Stomach (tissue), 9 donors: ENCODE measurements around the gene RAPSN. TPM values are rescaled to one million over a fixed set of nuclear protein-coding genes. Genes with fewer than 3 reads are reported as not detected.

Experiments
- DNase-seq, 2 donors: peaks; one replicate each; pipeline versions ENCODE4 v3.0.0 to v3.0.0-alpha.2; 2013 to 2019
- H3K27ac ChIP-seq, 5 donors: fragments of 200-600 bp in 4 of 5; sonication (generic) in 4 of 5; one replicate each; pipeline ENCODE4 v1.5.1; 2013 to 2019; ENCODE audit warnings: mild to moderate bottlenecking in 1 of 5, moderate library complexity in 1 of 5
- H3K27me3 ChIP-seq, 3 donors: fragments of 200-600 bp; sonication (generic); one replicate each; pipeline ENCODE4 v1.5.1; 2017 to 2019; ENCODE audit warnings: mixed run types in 1 of 3
- H3K36me3 ChIP-seq, 4 donors: fragments of 200-600 bp; sonication (generic); 1 replicate in 3 of 4; 2 replicates in 1 of 4; pipeline ENCODE4 v1.5.1; 2016 to 2019
- H3K4me1 ChIP-seq, 4 donors: fragments of 200-600 bp; sonication (generic); one replicate each; pipeline ENCODE4 v1.5.1; 2016 to 2019
- H3K4me3 ChIP-seq, 4 donors: fragments of 200-600 bp; sonication (generic) in 3 of 4; one replicate each; pipeline ENCODE4 v1.5.1; 2016 to 2019; ENCODE audit warnings: mild to moderate bottlenecking in 1 of 4
- H3K9me3 ChIP-seq, 4 donors: fragments of 200-600 bp; sonication (generic); one replicate each; pipeline ENCODE4 v1.5.1; 2016 to 2019
- CTCF ChIP-seq, 7 experiments: fragments of 450-650 bp in 4 of 7; fragments of 200-600 bp in 3 of 7; sonication (generic) in 3 of 7; IDR thresholded peaks; one replicate each; pipeline ENCODE4 v1.5.1; 2016 to 2019; ENCODE audit warnings: antibody characterized with exemption in 7 of 7, control low read depth in 2 of 7, mild to moderate bottlenecking in 1 of 7
- EP300 ChIP-seq: sonication (generic); formaldehyde crosslinking; IDR thresholded peaks from one replicate; pipeline ENCODE4 v1.6.1; 2017; ENCODE audit warnings: antibody characterized with exemption
- POLR2A ChIP-seq, 4 donors: fragments of 450-650 bp; IDR thresholded peaks; one replicate each; pipeline ENCODE4 v1.6.1; 2016; ENCODE audit warnings: antibody characterized with exemption in 4 of 4, control low read depth in 2 of 4, mild to moderate bottlenecking in 1 of 4, moderate library complexity in 1 of 4
- POLR2AphosphoS5 ChIP-seq, 3 donors: sonication (generic); formaldehyde crosslinking; IDR thresholded peaks; one replicate each; pipeline ENCODE4 v1.6.1; 2016; ENCODE audit warnings: antibody characterized with exemption in 3 of 3
- WGBS, 5 donors: extraction: QIAGEN DNeasy Blood & Tissue Kit in 3 of 5; methylation state at CpG; one replicate each; pipeline versions ENCODE4 v1.1.5 to v1.1.7; 2013 to 2018; 5-methylcytosine and 5-hydroxymethylcytosine counted together
- intact Hi-C: fragments of 100-400 bp; cut with DNase I; formaldehyde crosslinking; loops from one replicate; pipeline ENCODE4 v1.15.1; 2023; ENCODE audit warnings: low total_unique reads
- polyA plus RNA-seq, 3 donors: library from polyadenylated mRNA; stranded (reverse); fragments of 200-250 nt; gene quantifications; one replicate each; pipeline ENCODE4 v1.2.3, GENCODE V29; 2013
- total RNA-seq, 5 donors: library from RNA; depleted of rRNA; stranded (reverse); fragments of >200 nt; gene quantifications; one replicate each; pipeline versions ENCODE4 v1.1.0 to v1.2.3, GENCODE V29; 2014 to 2016
- donor health status: healthy with polysubstance abuse.
- donor health status: Bipolar disorder and iron deficiency.
- donor health status: healthy.

RAPSN gene
- total and polyA plus RNA-seq, 8 donors: 0.20 to 1.2 (median 1.1) TPM; not detected in 5

DNA sequence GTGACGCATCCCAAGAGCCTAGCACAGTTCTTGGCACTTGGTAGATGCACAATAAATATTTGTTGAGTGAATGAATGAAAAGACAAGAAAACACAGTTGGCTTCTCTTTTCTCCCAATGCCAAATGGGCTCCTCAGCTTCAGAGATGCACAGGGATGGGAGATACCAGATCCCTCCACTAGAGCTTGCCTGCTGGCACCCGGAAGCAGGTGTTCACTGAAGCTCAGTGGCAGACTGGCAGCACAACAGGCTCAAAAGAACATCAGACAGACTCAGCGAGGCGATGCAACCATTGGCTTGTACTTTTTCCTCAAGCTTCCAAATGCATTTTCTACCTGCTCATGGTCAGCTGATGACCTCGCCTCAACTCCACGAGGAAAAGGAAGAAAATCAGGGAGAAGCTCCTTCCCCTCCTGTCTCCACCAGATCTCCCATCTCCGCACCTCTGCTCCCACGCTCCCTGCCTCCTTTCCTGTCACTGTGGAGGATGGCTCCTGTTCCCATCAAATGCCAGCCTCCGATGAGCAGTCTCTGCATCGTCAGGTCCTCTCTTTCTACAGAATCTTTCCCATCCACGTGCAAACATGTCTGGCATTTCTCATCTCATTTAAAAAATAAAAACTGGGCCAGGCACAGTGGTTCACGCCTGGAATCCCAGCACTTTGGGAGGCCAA, 5.8 kb downstream of the RAPSN start:
- Histone ChIP-seq H3K4me1 (peaks cover 0 to under 1% (median under 1%) of the 10 kb centered on the region in 4 donors), H3K27ac (no peak overlapping the region), H3K27me3 (no peaks in the 10 kb centered on the region), H3K9me3 (no peaks in the 10 kb centered on the region), H3K4me3 (no peak overlapping the region), H3K36me3 (no peaks in the 10 kb centered on the region)
- intact Hi-C loops: loop anchor here (10.0 kb wide), 1 partner anchor 68 kb away; the partner anchor contains the start of gene SPI1
- DNase-seq: no peak
- WGBS, 5 donors: 83 to 88% (median 85%) methylated on average over 12 of the region's 12 CpGs
- no peak for TF ChIP-seq POLR2A (IDR thresholded peaks at IDR 0.05)
- TF ChIP-seq CTCF (IDR thresholded peaks at IDR 0.05): no peak
- no peak for TF ChIP-seq EP300
- TF ChIP-seq POLR2AphosphoS5 (IDR thresholded peaks at IDR 0.05): no peak

GRCh38 chr11:47442514-47442913, 6.4 kb downstream of the RAPSN start:
- Histone ChIP-seq H3K4me3 (no peak overlapping the region), H3K4me1 (peaks cover 0 to 7% (median 6%) of the 10 kb centered on the region in 4 donors), H3K36me3 (no peaks in the 10 kb centered on the region), H3K9me3 (no peaks in the 10 kb centered on the region), H3K27ac (no peak overlapping the region), H3K27me3 (no peaks in the 10 kb centered on the region)
- whole genome bisulfite sequencing, 5 donors: 39 to 86% (median 67%) methylated on average over 2 to 8 of the region's 8 CpGs
- intact Hi-C loops: loop anchor here (10.0 kb wide), 1 partner anchor 68 kb away; the partner anchor contains the start of gene SPI1
- TF ChIP-seq POLR2AphosphoS5 (IDR thresholded peaks at IDR 0.05): no peak
- TF ChIP-seq POLR2A (IDR thresholded peaks at IDR 0.05): no peak
- TF ChIP-seq CTCF (IDR thresholded peaks at IDR 0.05): no peak
- no peak for TF ChIP-seq EP300
- no peak for DNase-seq

DNA sequence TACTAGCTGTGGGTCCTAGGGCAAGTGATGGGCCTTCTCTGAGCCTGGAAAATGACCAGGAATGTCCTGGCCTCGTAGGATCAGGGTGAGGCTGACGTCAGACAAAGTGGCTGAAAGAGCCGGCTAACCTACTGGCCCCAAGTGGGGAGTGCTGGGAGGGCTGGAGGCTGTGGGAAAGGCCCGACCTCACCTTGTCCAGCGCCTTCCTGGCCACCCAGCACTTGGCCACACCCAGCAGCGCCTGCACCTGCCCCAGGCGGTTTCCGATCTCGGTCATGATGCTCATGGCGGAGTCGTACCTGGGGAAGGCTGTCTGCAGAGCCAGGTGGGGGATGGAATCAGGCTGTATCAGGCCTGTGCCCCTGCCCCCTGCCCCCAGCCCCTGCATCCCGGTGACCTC, 7.5 kb downstream of the RAPSN start:
- Histone ChIP-seq H3K4me3 (no peak overlapping the region), H3K27me3 (no peaks in the 10 kb centered on the region), H3K27ac (no peak overlapping the region), H3K9me3 (no peaks in the 10 kb centered on the region), H3K36me3 (no peaks in the 10 kb centered on the region), H3K4me1 (peaks cover 0 to 10% (median 6%) of the 10 kb centered on the region in 4 donors)
- intact Hi-C loops: loop anchor here (10.0 kb wide), 1 partner anchor 67 kb away; the partner anchor contains the start of gene SPI1
- TF ChIP-seq EP300 (no peak), CTCF (IDR thresholded peaks at IDR 0.05) (no peak), POLR2AphosphoS5 (IDR thresholded peaks at IDR 0.05) (no peak), POLR2A (IDR thresholded peaks at IDR 0.05) (no peak)
- no peak for DNase-seq
- WGBS, 5 donors: 83 to 93% (median 84%) methylated on average over 7 to 12 of the region's 12 CpGs

GRCh38 chr11:47440054-47440476, 8.9 kb downstream of the RAPSN start:
- intact Hi-C loops: loop anchor here (10.0 kb wide), 1 partner anchor 65 kb away; the partner anchor contains the start of gene SPI1
- Histone ChIP-seq H3K27ac (no peak overlapping the region), H3K4me3 (no peak overlapping the region), H3K4me1 (peaks cover 0 to 10% (median 6%) of the 10 kb centered on the region in 4 donors), H3K27me3 (no peaks in the 10 kb centered on the region), H3K9me3 (no peaks in the 10 kb centered on the region), H3K36me3 (no peaks in the 10 kb centered on the region)
- DNase-seq: no peak
- WGBS, 5 donors: 42 to 97% (median 85%) methylated on average over 2 of the region's 2 CpGs
- TF ChIP-seq POLR2A (IDR thresholded peaks at IDR 0.05) (no peak), POLR2AphosphoS5 (IDR thresholded peaks at IDR 0.05) (no peak), EP300 (no peak), CTCF (IDR thresholded peaks at IDR 0.05) (no peak)
